Endothelial cell of umbilical vein (primary cell): ENCODE results near the gene AP1B1. TPM values are rescaled to one million over a fixed set of nuclear protein-coding genes. Genes with fewer than 3 reads are reported as not detected.

Experiments used
- BruUV-seq: library from RNA; stranded (reverse); fragments of 400-500 nt; replicated peaks from 2 replicates; lab custom pipeline; 2021; lab: Mats Ljungman, UMichigan
- CTCF ChIA-PET: fragments of 300-600, 350-600 bp; sonication (Branson Sonifier 250); formaldehyde crosslinking; loops from one replicate; lab custom pipeline; 2021; ENCODE audit warnings: antibody characterized with exemption, inconsistent platforms; lab: Charles Lee
- POLR2A ChIA-PET: fragments of 300-600, 350-600 bp; sonication (Branson Sonifier 250); formaldehyde crosslinking; loops from one replicate; lab custom pipeline; 2021; ENCODE audit warnings: antibody characterized with exemption, inconsistent platforms; lab: Charles Lee
- DNase-seq: peaks from one replicate; pipeline ENCODE4 v3.0.0-alpha.2; 2011; ENCODE audit warnings: low read depth, low spot score
- FAIRE-seq: peaks from 2 replicates; lab custom pipeline; 2011; peaks lifted over from hg19 to GRCh38; lab: Jason Lieb, UNC
- H2AFZ ChIP-seq: 2 replicates; pipeline ENCODE4 v1.6.0; 2012; ENCODE audit warnings: low read depth, low read length, control low read depth, inconsistent platforms
- H3K27ac ChIP-seq: 2 replicates; pipeline ENCODE4 v1.5.1; 2011; ENCODE audit warnings: low read depth, mild to moderate bottlenecking, control low read depth, low read length, moderate library complexity; ENCODE audit not compliant: insufficient read depth
- H3K27me3 ChIP-seq, 2 experiments: 2 replicates each; pipeline versions ENCODE4 v1.6.0 to v1.6.1; 2011; ENCODE audit warnings: low read length in 2 of 2, mixed read lengths in 1 of 2; ENCODE audit not compliant: control insufficient read depth in 2 of 2, insufficient read depth in 2 of 2
- H3K36me3 ChIP-seq, 2 experiments: 2 replicates in 1 of 2; 3 replicates in 1 of 2; pipeline ENCODE4 v1.5.1; 2011; ENCODE audit warnings: low read length in 2 of 2, mild to moderate bottlenecking in 1 of 2, moderate library complexity in 1 of 2; ENCODE audit not compliant: control insufficient read depth in 2 of 2, insufficient read depth in 2 of 2; ENCODE audit errors: extremely low read depth in 1 of 2
- H3K4me1 ChIP-seq: 3 replicates; pipeline ENCODE4 v1.5.1; 2011; ENCODE audit warnings: mild to moderate bottlenecking, low read length; ENCODE audit not compliant: control insufficient read depth, insufficient read depth; ENCODE audit errors: extremely low read depth
- H3K4me2 ChIP-seq: 2 replicates; pipeline ENCODE4 v1.6.1; 2011; ENCODE audit warnings: low read length, control low read depth, mixed read lengths; ENCODE audit not compliant: insufficient read depth
- H3K4me3 ChIP-seq, 3 experiments: fragments of 200-600 bp in 1 of 3; sonication (generic), shearing (Covaris generic) in 1 of 3; replicated peaks in 1 of 3; 2 replicates each; pipeline ENCODE4 v1.5.1; 2011 to 2016; ENCODE audit warnings: control low read depth in 3 of 3, low read length in 3 of 3, mild to moderate bottlenecking in 2 of 3, inconsistent platforms in 1 of 3, low read depth in 1 of 3, moderate library complexity in 1 of 3; ENCODE audit not compliant: insufficient read depth in 1 of 3
- H3K79me2 ChIP-seq: 2 replicates; pipeline ENCODE4 v1.6.0; 2012; ENCODE audit warnings: low read length, inconsistent platforms; ENCODE audit not compliant: control insufficient read depth, insufficient read depth
- H3K9ac ChIP-seq: replicated peaks from 2 replicates; pipeline ENCODE3; 2011; ENCODE audit warnings: low read length, control low read depth; ENCODE audit not compliant: insufficient read depth; ENCODE audit errors: extremely low read depth
- H3K9me1 ChIP-seq: replicated peaks from 3 replicates; pipeline ENCODE4 v1.6.0; 2011; ENCODE audit warnings: mild to moderate bottlenecking, low read length; ENCODE audit not compliant: control insufficient read depth, insufficient read depth; ENCODE audit errors: extremely low read depth
- H3K9me3 ChIP-seq: replicated peaks from 2 replicates; pipeline ENCODE4 v1.5.1; 2012; ENCODE audit warnings: low read length, inconsistent platforms; ENCODE audit not compliant: control insufficient read depth, insufficient read depth
- H4K20me1 ChIP-seq: replicated peaks from 2 replicates; pipeline ENCODE3; 2011; ENCODE audit warnings: mild to moderate bottlenecking, low read length; ENCODE audit not compliant: control insufficient read depth, insufficient read depth; ENCODE audit errors: extremely low read depth
- EZH2 ChIP-seq: IDR thresholded peaks from 2 replicates; pipeline ENCODE4 v1.6.1; 2012; ENCODE audit warnings: borderline replicate concordance, low read depth, mild to moderate bottlenecking, moderate library complexity, low read length, inconsistent platforms; ENCODE audit not compliant: severe bottlenecking
- POLR2A ChIP-seq: IDR thresholded peaks from 2 replicates; pipeline ENCODE4 v1.6.1; 2012; ENCODE audit warnings: low read depth, mild to moderate bottlenecking, control low read depth, low read length
- POLR2AphosphoS5 ChIP-seq: IDR thresholded peaks from 2 replicates; pipeline ENCODE4 v1.6.1; 2012; ENCODE audit warnings: low read depth, mild to moderate bottlenecking, control low read depth, low read length, moderate library complexity; ENCODE audit not compliant: insufficient read depth
- dilution Hi-C: fragments of 300-500 bp; cut with MboI; formaldehyde crosslinking; loops from one replicate; pipeline ENCODE4 v1.15.0; 2019; ENCODE audit warnings: low sequenced_read_pairs; ENCODE audit not compliant: extremely low pct_ligation_motif_present
- intact Hi-C: fragments of 100-400 bp; cut with micrococcal nuclease; formaldehyde crosslinking; loops from one replicate; pipeline ENCODE4 v1.10.0; 2022
- polyA plus RNA-seq, 4 experiments: library from polyadenylated mRNA; depleted of rRNA in 3 of 4; stranded (reverse) in 3 of 4; unstranded in 1 of 4; fragments of >200 nt; gene quantifications; 2 replicates each; pipeline versions ENCODE4 v1.2.1 to v1.2.3, GENCODE V29; 2011 to 2012; ENCODE audit warnings: missing spikeins in 1 of 4
- total RNA-seq: library from RNA; stranded (reverse); gene quantifications from 2 replicates; pipeline ENCODE4 v1.2.3, GENCODE V29; 2021
- TF ChIP-seq, protein P1 (sequence below), 2 donors: IDR thresholded peaks; 1 replicate in 1 of 2; 2 replicates in 1 of 2; pipeline ENCODE4 v1.5.1; 2011; ENCODE audit warnings: low read length in 2 of 2, mild to moderate bottlenecking in 2 of 2, moderate library complexity in 2 of 2, control low read depth in 1 of 2, inconsistent platforms in 1 of 2, low read depth in 1 of 2; ENCODE audit not compliant: insufficient read depth in 1 of 2; ENCODE audit errors: extremely low read depth in 1 of 2
- TF ChIP-seq, protein P2 (sequence below): IDR thresholded peaks from 2 replicates; pipeline ENCODE4 v1.6.1; 2011; ENCODE audit not compliant: insufficient read depth, insufficient read length

Gene AP1B1
- total and polyA plus RNA-seq, 2 donors (not counting 3 experiments of a cell fraction or from before 2014, with no cell fraction given), result 107 to 131 TPM

DNA sequence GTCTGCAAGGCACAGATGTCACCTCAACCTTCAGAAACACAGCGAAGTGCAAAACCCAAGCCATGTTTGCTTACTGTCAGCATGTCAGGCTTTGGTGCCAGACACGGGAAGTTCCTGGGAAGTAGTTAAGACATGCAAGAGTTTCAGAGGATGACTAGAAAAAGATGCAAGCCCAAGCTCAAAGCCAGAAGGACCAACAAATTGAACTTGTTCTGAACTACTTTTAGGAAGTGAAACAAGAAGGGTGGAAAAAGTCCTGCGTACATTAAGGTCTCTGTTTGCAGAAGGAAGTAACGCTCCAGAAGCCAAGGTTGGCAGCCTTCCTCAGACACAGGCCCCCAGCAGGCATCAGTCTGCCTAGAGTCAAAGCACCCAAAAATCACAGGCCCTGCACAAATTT is 2.6 kb downstream of the AP1B1 start:
- intact Hi-C loops, result loop anchor here (10.0 kb wide), 1 partner anchor 1039 kb away; the partner anchor contains the start of gene MTFP1

More for the DNA sequence above, 2.6 kb downstream of the AP1B1 start:
- H3K9me1 ChIP-seq, result no peaks in the 10 kb centered on the region
- no peak overlapping the region for H3K4me2 ChIP-seq
- H3K4me1 ChIP-seq, result peaks cover 33% of the 10 kb centered on the region
- no peak overlapping the region for H2AFZ ChIP-seq
- H3K9ac ChIP-seq, result no peak overlapping the region
- no TSS peak for BruUV-seq
- ChIA-PET POLR2A (no interaction called here), CTCF (interaction anchor here (1.5 kb wide), 1 partner anchor 10 kb away, joined by 3 read pairs; no protein-coding TSS in a partner anchor)
- dilution Hi-C loops, result no loop called here
- H3K79me2 ChIP-seq, result peaks cover 46% of the 10 kb centered on the region
- H3K27ac ChIP-seq, result no peak overlapping the region
- DNase-seq, result peak; percentile 42
- H3K27me3 ChIP-seq, result no peaks in the 10 kb centered on the region
- TF ChIP-seq POLR2AphosphoS5 (no peak), EZH2 (no peak), POLR2A (no peak)
- TF ChIP-seq, protein P1, sequence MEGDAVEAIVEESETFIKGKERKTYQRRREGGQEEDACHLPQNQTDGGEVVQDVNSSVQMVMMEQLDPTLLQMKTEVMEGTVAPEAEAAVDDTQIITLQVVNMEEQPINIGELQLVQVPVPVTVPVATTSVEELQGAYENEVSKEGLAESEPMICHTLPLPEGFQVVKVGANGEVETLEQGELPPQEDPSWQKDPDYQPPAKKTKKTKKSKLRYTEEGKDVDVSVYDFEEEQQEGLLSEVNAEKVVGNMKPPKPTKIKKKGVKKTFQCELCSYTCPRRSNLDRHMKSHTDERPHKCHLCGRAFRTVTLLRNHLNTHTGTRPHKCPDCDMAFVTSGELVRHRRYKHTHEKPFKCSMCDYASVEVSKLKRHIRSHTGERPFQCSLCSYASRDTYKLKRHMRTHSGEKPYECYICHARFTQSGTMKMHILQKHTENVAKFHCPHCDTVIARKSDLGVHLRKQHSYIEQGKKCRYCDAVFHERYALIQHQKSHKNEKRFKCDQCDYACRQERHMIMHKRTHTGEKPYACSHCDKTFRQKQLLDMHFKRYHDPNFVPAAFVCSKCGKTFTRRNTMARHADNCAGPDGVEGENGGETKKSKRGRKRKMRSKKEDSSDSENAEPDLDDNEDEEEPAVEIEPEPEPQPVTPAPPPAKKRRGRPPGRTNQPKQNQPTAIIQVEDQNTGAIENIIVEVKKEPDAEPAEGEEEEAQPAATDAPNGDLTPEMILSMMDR (IDR thresholded peaks at IDR 0.05; ENCODE audit: extremely low read depth in 1 of 2, insufficient read depth in 1 of 2, low read depth in 1 of 2, low read length in 2 of 2), result no peak
- TF ChIP-seq, protein P2, sequence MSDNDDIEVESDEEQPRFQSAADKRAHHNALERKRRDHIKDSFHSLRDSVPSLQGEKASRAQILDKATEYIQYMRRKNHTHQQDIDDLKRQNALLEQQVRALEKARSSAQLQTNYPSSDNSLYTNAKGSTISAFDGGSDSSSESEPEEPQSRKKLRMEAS, result no peak
- no peak for FAIRE-seq
- H3K9me3 ChIP-seq, result no peaks in the 10 kb centered on the region
- H3K4me3 ChIP-seq, result no peak overlapping the region
- peaks cover 0 to 3% of the 10 kb centered on the region in 2 experiments for H3K36me3 ChIP-seq
- H4K20me1 ChIP-seq, result no peaks in the 10 kb centered on the region
